ENCODE measurements around the gene H19.

The H19 gene

GRCh38 chr11:1997755-1998154 lies at the start of gene H19:
Gene H19 (minus strand): TSS chr11:1997842.
- no peak for DNase-seq (ENCODE audit: low read depth, low spot score)

GRCh38 chr11:2041963-2042362 lies 44.3 kb upstream of the H19 start:
- no peak for DNase-seq (ENCODE audit: low read depth, low spot score)

GRCh38 chr11:2041153-2041552 lies 43.5 kb upstream of the H19 start:
- no peak for DNase-seq (ENCODE audit: low read depth, low spot score)

- DNase-seq (ENCODE audit: low read depth, low spot score): no peak
Observed at GRCh38 chr11:2039198-2039759, 41.6 kb upstream of the H19 start.

GRCh38 chr11:2036863-2037486 lies 39.3 kb upstream of the H19 start:
- no peak for DNase-seq (ENCODE audit: low read depth, low spot score)

- no peak for DNase-seq (ENCODE audit: low read depth, low spot score)
Observed at GRCh38 chr11:2035382-2035781, 37.7 kb upstream of the H19 start.

GRCh38 chr11:2031058-2031457 lies 33.4 kb upstream of the H19 start:
- DNase-seq (ENCODE audit: low read depth, low spot score): no peak

- DNase-seq (ENCODE audit: low read depth, low spot score): no peak
Observed at GRCh38 chr11:2027708-2028107, 30.1 kb upstream of the H19 start.

GRCh38 chr11:2015025-2015424 lies 17.4 kb upstream of the H19 start:
- DNase-seq (ENCODE audit: low read depth, low spot score): no peak

GRCh38 chr11:2012440-2012839 lies 14.8 kb upstream of the H19 start:
- no peak for DNase-seq (ENCODE audit: low read depth, low spot score)

- DNase-seq (ENCODE audit: low read depth, low spot score): no peak
Observed at GRCh38 chr11:2004466-2004865, 6.8 kb upstream of the H19 start.

GRCh38 chr11:2002807-2003206 lies 5.2 kb upstream of the H19 start:
- no peak for DNase-seq (ENCODE audit: low read depth, low spot score)

- no peak for DNase-seq (ENCODE audit: low read depth, low spot score)
Observed at GRCh38 chr11:2002042-2002776, 4.6 kb upstream of the H19 start.

GRCh38 chr11:1998861-1999260 lies 1.2 kb upstream of the H19 start:
- DNase-seq (ENCODE audit: low read depth, low spot score): no peak

- DNase-seq (ENCODE audit: low read depth, low spot score): no peak
Observed at GRCh38 chr11:1998290-1998689, 648 bp upstream of the H19 start.

GRCh38 chr11:1994121-1994520 lies 3.5 kb downstream of the H19 start:
- DNase-seq (ENCODE audit: low read depth, low spot score): peak; percentile 45

- peak; percentile 1 for DNase-seq (ENCODE audit: low read depth, low spot score)
Observed at GRCh38 chr11:1992111-1992510, 5.5 kb downstream of the H19 start.

GRCh38 chr11:1990872-1991578 lies 6.6 kb downstream of the H19 start:
- DNase-seq (ENCODE audit: low read depth, low spot score): no peak

GRCh38 chr11:1989953-1990352 lies 7.7 kb downstream of the H19 start:
- DNase-seq (ENCODE audit: low read depth, low spot score): no peak

- DNase-seq (ENCODE audit: low read depth, low spot score): peak; percentile 65
Observed at GRCh38 chr11:1988667-1989317, 8.8 kb downstream of the H19 start.

GRCh38 chr11:1988174-1988573 lies 9.5 kb downstream of the H19 start:
- no peak for DNase-seq (ENCODE audit: low read depth, low spot score)

GRCh38 chr11:1987024-1987423 lies 10.6 kb downstream of the H19 start:
- no peak for DNase-seq (ENCODE audit: low read depth, low spot score)
